ENCODE measurements around the gene POM121L12. TPM values are rescaled to one million over a fixed set of nuclear protein-coding genes. Genes with fewer than 3 reads are reported as not detected.

The POM121L12 gene
- total and polyA plus RNA-seq, 4 donors, result not detected

GRCh38 chr7:53068673-53069072 lies 33.2 kb downstream of the POM121L12 start:
- H3K4me1 ChIP-seq (ENCODE audit: control insufficient read depth in 4 of 4, insufficient read depth in 4 of 4, low read length in 3 of 4), result no peaks in the 10 kb centered on the region
- WGBS, result 85% methylated on average over 2 of the region's 2 CpGs
- no peaks in the 10 kb centered on the region for H3K36me3 ChIP-seq (ENCODE audit: control insufficient read depth in 4 of 4, insufficient read depth in 3 of 4, low read depth in 1 of 4, low read length in 3 of 4)
- no peak overlapping the region for H3K27ac ChIP-seq (ENCODE audit: low read depth in 1 of 2, low read length in 2 of 2)
- no peaks in the 10 kb centered on the region for H3K9me3 ChIP-seq (ENCODE audit: control insufficient read depth in 4 of 4, low read length in 3 of 4)
- no peak overlapping the region for H3K4me3 ChIP-seq (ENCODE audit: low read depth in 1 of 3, low read length in 3 of 3)
- no peak for DNase-seq (ENCODE audit: low spot score)
- TF ChIP-seq RAD21 (IDR thresholded peaks at IDR 0.05), result no peak
- TF ChIP-seq RXRA (IDR thresholded peaks at IDR 0.05), result no peak
- no peak for TF ChIP-seq ATF3 (IDR thresholded peaks at IDR 0.05)
- no peak overlapping the region for H3K9ac ChIP-seq (ENCODE audit: low read depth in 1 of 2, low read length in 2 of 2)
- no peaks in the 10 kb centered on the region for H3K27me3 ChIP-seq (ENCODE audit: control insufficient read depth in 4 of 4, insufficient read depth in 4 of 4, low read length in 3 of 4)

- WGBS, result 72% methylated on average over 2 of the region's 2 CpGs
- no peak for TF ChIP-seq RAD21 (IDR thresholded peaks at IDR 0.05)
- TF ChIP-seq TAF1 (conservative IDR thresholded peaks at IDR 0.05), result no peak
- no peak for TF ChIP-seq GABPA (IDR thresholded peaks at IDR 0.05 in 1 of 2, conservative IDR thresholded peaks at IDR 0.05 in 1 of 2)
- TF ChIP-seq HNF4G (IDR thresholded peaks at IDR 0.05), result no peak
- TF ChIP-seq MAX (IDR thresholded peaks at IDR 0.05), result no peak
- no peak for TF ChIP-seq NR2F2 (IDR thresholded peaks at IDR 0.05)
- no peak for TF ChIP-seq YY1 (IDR thresholded peaks at IDR 0.05)
- no peak for TF ChIP-seq CTCF (IDR thresholded peaks at IDR 0.05; ENCODE audit: low read depth, low read length, missing input control)
- no peak for TF ChIP-seq FOXA2 (IDR thresholded peaks at IDR 0.05)
- TF ChIP-seq FOXA1 (IDR thresholded peaks at IDR 0.05), result no peak
- TF ChIP-seq ZBTB33 (IDR thresholded peaks at IDR 0.05), result no peak
- no peak for TF ChIP-seq EGR1 (IDR thresholded peaks at IDR 0.05; ENCODE audit: low read depth in 2 of 2)
- TF ChIP-seq SP1 (IDR thresholded peaks at IDR 0.05), result no peak
- no peak for TF ChIP-seq RXRA (IDR thresholded peaks at IDR 0.05)
- TF ChIP-seq HNF4A (conservative IDR thresholded peaks at IDR 0.05), result no peak
- TF ChIP-seq REST (IDR thresholded peaks at IDR 0.05), result no peak
- TF ChIP-seq ATF3 (IDR thresholded peaks at IDR 0.05), result no peak
- no peak for TF ChIP-seq JUND (IDR thresholded peaks at IDR 0.05)
These were observed 35.5 kb downstream of the POM121L12 start for GRCh38 chr7:53070883-53071282.

More at GRCh38 chr7:53070883-53071282, 35.5 kb downstream of the POM121L12 start:
- Histone ChIP-seq H3K4me1 (ENCODE audit: control insufficient read depth in 4 of 4, insufficient read depth in 4 of 4, low read length in 3 of 4) (no peaks in the 10 kb centered on the region), H3K9me3 (ENCODE audit: control insufficient read depth in 4 of 4, low read length in 3 of 4) (no peaks in the 10 kb centered on the region), H3K27me3 (ENCODE audit: control insufficient read depth in 4 of 4, insufficient read depth in 4 of 4, low read length in 3 of 4) (no peaks in the 10 kb centered on the region), H3K4me3 (ENCODE audit: low read depth in 1 of 3, low read length in 3 of 3) (no peak overlapping the region), H3K9ac (ENCODE audit: low read depth in 1 of 2, low read length in 2 of 2) (no peak overlapping the region), H3K27ac (ENCODE audit: low read depth in 1 of 2, low read length in 2 of 2) (no peak overlapping the region), H3K36me3 (ENCODE audit: control insufficient read depth in 4 of 4, insufficient read depth in 3 of 4, low read depth in 1 of 4, low read length in 3 of 4) (no peaks in the 10 kb centered on the region)
- no peak for DNase-seq (ENCODE audit: low spot score)
